NCI-H1048 (cell line): ENCODE measurements around the gene MRPL43.

Source experiments
- DNase-seq: peaks from one replicate; lab custom pipeline; 2025; lab: John Stamatoyannopoulos, UW

Gene MRPL43

DNA sequence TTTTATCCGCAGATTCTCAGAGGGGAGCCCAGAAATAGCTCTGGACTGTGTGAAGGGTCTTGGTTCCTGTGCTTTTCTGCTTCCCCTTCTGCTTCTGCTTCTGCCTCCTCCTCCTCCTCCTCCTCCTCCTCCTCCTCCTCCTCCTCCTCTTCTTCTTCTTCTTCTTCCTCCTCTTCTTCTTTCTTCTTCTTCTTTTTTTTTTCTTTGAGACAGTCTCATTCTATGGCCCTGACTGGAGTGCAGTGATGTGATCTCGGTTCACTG, 32.1 kb upstream of the MRPL43 start:
- no peak for DNase-seq

DNA sequence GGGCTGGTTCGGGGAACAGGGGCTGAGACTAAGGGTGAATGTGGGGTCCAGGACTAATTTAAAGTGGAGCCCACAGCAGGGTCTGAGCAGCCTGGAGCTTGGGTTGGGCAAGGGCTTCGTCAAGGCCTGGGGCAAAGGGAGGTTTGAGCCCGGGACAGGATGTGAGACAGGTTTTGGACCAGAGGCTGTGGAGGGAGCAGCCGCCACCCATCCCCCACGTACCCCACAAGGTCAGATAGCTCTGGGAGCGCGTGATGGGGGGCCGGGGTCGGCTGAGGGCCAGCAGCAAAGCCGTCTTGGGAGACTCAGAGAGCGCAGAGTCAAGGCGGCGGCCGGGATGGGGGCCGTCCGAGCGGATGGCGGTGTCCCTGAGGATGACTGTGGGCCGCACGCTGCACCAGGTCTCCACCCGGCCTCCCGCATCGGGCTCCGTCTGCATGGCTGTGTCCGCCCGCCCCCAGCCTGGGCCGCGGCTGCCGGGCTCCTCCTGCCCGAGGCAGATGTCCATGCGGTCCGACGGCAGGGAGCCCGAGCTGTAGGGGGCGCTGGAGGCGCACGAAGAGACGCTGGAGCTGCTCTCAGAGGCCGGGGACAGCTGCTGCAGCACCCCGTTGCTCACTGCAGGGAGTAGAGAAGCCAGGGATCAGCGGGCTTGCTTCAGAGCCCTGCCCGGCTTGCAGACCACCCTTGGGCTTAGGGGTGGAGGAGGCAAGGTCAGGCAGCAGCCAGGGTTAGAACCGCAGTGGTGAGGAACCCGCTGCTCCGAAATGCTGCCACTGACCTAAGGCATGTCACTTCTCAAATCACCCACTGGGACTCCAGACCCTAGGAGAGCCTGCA, 31.5 kb upstream of the MRPL43 start:
- DNase-seq, result peak; percentile 56

DNA sequence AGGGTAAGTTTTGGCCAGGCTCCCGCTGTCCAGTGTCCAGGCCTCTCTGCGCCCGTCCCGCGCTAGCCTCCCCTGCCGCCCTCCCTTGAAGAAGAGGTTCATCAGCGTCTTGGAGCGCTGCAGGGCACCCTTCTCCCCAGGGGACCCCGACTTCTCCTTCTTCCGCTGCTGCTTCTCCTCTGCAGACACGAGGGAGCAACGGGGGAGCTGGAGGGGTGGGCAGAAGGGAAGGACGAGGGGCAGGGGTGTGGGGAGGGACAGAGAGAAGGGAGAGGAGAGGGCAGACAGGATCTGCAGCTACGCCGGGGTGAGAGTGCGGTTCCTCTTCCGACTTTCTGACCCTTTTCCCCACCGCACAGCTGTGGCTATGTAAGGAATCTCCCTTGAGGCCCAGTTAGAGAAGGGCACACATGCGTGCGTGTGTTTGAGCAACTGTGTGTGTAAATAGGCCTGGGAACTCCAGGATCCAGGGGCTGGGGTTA, 30.9 kb upstream of the MRPL43 start:
- no peak for DNase-seq

DNA sequence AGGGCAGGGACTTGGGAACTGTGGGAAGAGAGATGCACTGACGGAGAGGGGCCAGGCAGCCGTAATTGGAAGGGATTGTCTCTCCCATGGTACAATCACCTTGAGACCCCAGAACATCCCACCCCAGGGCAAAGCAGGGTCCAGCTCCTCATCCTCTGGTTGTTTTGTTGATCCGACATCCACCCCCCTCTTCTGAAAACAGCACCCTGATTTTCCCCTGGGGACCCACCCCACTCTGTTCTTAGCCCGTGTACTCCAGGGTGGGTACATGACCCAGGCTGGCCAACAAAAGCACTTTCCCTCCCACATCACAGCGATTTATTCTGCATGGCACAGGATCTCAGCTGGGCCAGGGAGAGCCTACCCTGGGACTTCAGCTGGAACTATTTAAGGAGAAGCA, 29.5 kb upstream of the MRPL43 start:
- no peak for DNase-seq

- DNase-seq, result no peak
Observed at GRCh38 chr10:101015582-101015973, 28.3 kb upstream of the MRPL43 start.

GRCh38 chr10:101014966-101015581, 27.8 kb upstream of the MRPL43 start:
- DNase-seq, result no peak

DNA sequence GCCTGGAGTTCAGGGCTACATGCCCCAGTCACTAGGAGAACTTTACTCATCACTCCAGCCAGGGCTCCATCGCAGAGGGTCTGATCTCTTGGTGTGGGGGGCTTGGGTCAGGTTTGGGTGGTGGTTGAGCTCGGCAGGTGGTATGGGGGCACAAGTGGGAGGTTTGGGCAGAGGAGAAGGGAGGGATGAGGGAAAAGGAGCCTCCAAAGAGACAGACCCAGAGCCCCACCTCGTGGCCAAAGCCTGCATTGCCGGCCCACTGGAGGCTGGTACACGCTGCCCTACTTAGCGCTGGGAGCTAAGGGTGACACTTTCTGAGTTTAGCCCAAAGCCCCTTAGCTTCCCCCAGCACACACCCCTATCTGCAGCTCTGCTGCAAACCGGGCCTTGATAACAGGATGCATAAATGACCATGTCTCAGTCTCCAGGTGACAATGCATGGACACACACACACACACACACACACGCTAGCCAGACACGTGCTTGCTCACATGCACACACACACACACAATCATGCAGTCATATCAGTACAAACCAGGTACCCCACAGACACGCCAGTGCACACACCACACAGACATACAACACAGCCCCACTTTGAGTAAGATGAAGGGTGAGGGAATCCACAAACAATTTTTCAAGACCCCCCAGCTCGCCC, 27.1 kb upstream of the MRPL43 start:
- peak; percentile 71 for DNase-seq

DNA sequence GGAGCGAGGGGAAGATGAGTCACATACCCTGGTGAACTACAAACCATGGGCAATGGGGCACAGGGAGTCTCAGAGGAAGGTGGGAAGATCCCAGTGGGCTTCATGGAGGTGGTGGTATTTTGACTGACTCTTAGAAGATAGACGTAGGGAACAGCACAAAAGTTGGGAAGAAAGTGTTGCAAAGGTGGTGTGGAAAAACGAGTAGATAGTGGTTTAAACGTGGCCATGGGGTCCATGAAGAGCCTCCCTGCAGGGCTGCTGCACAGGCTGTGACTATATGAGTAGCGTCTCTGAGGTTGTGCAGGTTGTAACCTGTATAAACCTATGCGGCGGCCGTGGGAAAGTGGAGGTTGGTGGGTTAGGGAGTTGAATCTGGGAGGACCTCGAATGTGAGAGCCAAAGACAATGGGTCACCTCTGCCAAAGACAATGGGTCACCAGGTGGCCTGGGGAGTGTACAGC, 26.1 kb upstream of the MRPL43 start:
- DNase-seq, result no peak

DNA sequence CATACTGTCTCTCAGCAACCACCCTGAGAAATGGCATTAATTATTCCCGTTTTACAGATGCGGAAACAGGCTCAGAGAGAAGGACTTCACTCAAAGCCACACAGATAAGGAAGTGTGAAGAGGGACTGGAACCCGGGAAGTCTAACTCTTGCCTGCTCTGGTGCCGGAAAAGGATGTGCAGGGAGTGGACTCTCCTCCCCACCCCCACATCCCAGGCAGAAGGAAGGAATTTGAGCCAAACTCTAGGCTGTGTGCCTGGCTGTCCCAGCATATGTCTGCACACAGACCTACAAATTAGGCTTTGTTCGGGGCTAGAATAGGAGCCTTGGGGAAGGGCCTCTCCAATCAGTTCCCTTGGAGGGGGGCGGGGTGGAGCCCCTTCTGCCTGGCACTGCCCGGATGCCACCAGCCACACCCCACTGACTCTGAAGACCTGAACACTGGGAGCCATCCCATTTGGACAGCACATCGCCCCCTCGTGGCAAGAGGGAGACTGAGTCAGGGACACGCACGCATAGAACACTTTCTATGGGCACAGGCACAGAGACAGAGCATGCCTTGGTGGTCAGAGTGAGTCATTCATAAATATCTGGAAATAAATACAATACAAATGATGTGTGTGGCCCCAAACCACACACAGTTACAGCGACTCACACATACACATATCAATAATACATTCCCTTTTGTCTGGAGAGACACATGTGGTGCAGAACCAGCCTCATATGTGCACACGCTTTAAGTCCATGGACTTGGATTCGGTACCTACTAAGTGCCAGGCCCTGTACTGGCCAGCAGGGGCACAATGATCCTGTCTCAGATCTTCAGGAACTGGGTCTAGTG, 25.4 kb upstream of the MRPL43 start:
- peak; percentile 82 for DNase-seq

DNA sequence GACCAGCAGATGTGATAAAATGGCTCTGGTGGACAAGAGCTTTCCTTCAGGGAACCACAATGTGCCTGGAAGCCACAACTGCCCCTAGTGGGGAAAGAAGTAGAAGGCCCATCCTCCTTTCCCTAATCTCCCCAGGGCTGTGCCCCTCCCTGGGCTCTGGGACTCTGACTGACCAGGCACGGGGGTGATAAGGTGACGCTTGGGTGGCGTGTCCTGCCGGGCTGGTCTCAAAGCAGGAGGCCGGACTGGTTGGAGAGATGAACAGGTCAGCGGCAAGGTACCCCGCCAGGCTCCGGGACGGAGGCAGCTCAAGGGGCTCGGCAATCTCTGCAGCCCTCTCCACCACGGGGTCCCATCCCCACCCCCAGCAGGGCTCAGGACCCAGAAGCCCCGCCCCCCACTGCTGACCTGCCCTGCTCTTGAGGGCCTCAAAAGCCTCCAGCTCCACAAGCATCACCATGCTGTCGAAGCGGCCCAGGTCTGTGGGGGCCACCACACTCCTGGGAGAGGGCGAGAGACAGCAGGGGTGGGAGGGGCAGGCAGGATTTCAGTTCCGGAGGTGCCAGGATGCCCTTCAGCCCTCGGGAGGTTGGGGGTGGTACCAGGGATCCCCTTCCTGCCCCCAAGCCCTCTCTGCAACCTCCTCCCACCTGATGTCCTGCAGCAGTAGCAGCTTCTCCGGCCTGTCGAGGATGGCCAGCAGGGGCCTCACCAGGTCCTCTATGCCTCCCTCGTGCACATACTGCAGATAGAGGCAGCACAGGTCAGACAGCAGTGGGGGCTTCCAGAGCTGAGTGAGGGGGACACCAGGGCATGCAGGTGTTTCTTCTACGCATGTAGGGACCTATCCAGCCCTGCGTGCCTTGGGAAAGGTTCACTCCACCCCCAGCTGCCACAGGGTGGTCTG, 24.5 kb upstream of the MRPL43 start:
- DNase-seq, result no peak

GRCh38 chr10:101010329-101010728, 23.0 kb upstream of the MRPL43 start:
- DNase-seq, result no peak

GRCh38 chr10:101008823-101009423, 21.6 kb upstream of the MRPL43 start:
- DNase-seq, result peak; percentile 78

DNA sequence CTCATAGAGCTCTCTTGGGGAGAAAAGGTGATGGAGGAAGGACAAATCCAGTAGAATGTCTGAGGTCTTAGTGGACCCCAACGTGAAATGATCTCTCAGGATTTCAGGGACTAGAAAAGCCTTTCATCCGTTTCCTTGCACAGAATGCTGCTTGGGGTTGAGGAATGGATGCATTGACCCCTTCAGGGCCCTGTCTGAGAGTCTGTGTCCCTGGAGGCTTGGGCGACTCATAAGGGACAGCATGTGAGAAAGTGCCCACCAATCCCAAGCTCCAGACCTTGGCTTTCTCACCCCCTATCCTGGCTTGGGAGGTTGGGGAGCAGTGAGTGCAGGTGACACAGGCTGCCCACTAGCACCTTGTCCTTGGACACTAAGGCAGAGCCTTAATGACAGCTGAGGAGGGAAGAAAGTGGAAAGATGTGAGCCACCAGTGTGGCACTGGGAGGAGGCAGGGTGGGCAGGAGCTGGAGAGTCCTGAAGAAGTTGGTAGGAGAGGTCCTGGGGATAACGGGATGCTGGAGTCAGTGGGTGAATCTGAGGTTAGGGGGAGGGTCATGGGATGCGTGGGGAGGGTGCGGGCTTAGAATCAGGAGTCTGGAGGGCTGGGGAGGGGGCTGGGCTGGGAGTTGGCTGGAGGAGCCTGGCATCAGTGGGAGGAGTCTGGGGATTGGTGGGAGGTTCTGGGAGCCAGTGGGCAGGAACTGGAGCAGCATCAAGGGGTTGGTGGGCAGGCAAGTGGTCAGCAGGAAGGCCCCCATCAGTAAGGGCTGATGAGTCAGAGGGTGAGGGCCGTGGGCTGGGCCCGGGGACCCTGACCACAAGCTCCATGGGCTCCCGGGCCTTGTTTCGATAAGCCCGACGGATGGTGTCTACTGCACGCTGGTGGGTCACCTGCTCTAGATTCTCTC, 20.9 kb upstream of the MRPL43 start:
- DNase-seq, result no peak

DNA sequence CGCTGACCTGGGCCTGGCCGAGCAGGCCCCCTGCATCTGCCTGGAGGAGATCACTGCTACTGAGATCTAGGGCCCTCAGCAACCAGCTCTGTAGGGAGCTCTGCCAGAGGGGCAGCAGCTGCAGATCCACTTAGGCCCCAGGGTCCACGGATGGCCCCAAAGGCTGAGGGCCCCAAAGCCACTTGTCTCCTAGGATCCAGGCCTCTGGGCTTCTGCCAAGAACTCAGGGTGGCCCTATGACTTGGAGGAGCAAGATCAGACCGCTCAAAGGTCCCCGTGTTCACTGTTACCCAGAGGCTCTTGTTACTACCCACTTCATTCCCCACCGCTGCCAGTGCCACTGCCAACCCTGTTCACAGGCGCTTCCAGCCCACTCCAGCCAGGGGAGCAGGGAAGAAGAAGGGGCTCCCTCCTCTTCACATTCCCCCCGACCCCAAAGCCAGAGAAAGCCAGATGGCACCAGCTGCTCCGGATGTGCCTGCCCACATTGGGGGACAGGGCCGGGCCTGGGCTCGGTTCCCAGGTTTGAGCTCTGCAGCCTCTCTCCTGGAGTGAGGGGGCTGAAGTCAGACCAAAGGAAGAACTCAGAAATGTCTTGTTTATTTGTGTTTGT, 19.9 kb upstream of the MRPL43 start:
- DNase-seq, result no peak

DNA sequence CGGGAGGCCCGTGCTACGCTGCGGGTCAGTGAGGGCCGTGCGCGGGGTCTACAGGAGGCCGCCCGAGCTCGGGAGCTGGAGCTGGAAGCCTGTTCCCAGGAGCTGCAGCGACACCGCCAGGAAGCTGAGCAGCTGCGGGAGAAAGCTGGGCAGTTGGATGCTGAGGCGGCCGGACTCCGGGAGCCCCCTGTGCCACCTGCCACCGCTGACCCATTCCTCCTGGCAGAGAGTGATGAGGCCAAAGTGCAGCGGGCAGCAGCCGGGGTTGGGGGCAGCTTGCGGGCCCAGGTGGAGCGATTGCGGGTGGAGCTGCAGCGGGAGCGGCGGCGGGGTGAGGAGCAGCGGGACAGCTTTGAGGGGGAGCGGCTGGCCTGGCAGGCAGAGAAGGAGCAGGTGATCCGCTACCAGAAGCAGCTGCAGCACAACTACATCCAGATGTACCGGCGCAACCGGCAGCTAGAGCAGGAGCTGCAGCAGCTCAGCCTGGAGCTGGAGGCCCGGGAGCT, 19.3 kb upstream of the MRPL43 start:
- DNase-seq, result no peak

- DNase-seq, result no peak
Observed at GRCh38 chr10:101005869-101006567, 18.7 kb upstream of the MRPL43 start.

- DNase-seq, result no peak
Observed at GRCh38 chr10:101005361-101005760, 18.1 kb upstream of the MRPL43 start.

DNA sequence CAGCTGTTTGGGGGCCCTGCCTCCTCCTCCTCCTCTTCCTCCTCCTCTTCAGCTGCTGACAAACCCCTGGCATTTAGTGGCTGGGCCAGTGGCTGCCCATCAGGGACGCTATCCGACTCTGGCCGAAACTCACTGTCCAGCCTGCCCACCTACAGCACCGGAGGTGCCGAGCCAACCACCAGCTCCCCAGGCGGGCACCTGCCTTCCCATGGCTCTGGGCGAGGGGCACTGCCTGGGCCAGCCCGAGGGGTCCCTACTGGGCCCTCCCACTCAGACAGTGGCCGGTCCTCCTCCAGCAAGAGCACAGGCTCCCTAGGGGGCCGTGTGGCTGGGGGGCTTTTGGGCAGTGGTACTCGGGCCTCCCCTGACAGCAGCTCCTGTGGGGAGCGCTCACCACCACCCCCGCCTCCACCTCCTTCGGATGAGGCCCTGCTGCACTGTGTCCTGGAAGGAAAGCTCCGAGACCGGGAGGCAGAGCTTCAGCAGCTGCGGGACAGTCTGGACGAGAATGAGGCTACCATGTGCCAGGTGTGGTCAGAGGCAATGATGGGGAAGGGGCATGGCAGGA, 16.4 kb upstream of the MRPL43 start:
- no peak for DNase-seq
